ENCODE data around the gene SPTBN5. TPM values are rescaled to one million over a fixed set of nuclear protein-coding genes. Genes with fewer than 3 reads are reported as not detected.

SPTBN5 gene
- total and polyA plus RNA-seq, 2 experiments from 2014 or later: 0.57 to 1.1 TPM

- TF ChIP-seq ZNF462 (CRISPR knock-in tag; IDR thresholded peaks at IDR 0.05) (no peak), ETS1 (IDR thresholded peaks at IDR 0.05) (no peak), ZNF331 (CRISPR knock-in tag; IDR thresholded peaks at IDR 0.05; ENCODE audit: low read depth) (no peak), EZH2phosphoT487 (IDR thresholded peaks at IDR 0.05; ENCODE audit: unreplicated experiment) (no peak), REST (IDR thresholded peaks at IDR 0.05; ENCODE audit: unreplicated experiment) (no peak), STAT1 (IDR thresholded peaks at IDR 0.05; ENCODE audit: unreplicated experiment) (no peak)
These were observed 49.0 kb upstream of the SPTBN5 start (continued) for GRCh38 chr15:41942886-41943285.
